Mesodermal cell (in vitro differentiated cells): ENCODE data around the gene KISS1R.

ENCODE experiments used
- H3K27ac ChIP-seq: 2 replicates; pipeline ENCODE4 v1.7.0; 2013; ENCODE audit warnings: mild to moderate bottlenecking, low read depth, low read length, moderate library complexity; ENCODE audit not compliant: severe bottlenecking
- H3K36me3 ChIP-seq: 2 replicates; pipeline ENCODE4 v1.7.1; 2013; ENCODE audit warnings: mild to moderate bottlenecking, low read length, moderate library complexity; ENCODE audit not compliant: control insufficient read depth, insufficient read depth
- H3K4me1 ChIP-seq: one replicate; pipeline ENCODE4 v1.7.1; 2013; ENCODE audit warnings: mild to moderate bottlenecking, low read length; ENCODE audit not compliant: insufficient read depth, control insufficient read depth, poor library complexity, severe bottlenecking
- H3K4me3 ChIP-seq: 2 replicates; pipeline ENCODE4 v1.7.0; 2013; ENCODE audit warnings: low read length, control low read depth, mild to moderate bottlenecking; ENCODE audit not compliant: insufficient read depth, poor library complexity, severe bottlenecking; ENCODE audit errors: extremely low read depth
- H3K9me3 ChIP-seq: 2 replicates; pipeline ENCODE4 v1.7.1; 2013; ENCODE audit warnings: mild to moderate bottlenecking, low read length, moderate library complexity; ENCODE audit not compliant: control insufficient read depth
- WGBS, 2 experiments: methylation state at CpG; one replicate each; pipeline ENCODE4 v1.1.5; 2013; ENCODE audit warnings: missing lambda C conversion rate in 2 of 2; ENCODE audit not compliant: insufficient coverage in 2 of 2; 5-methylcytosine and 5-hydroxymethylcytosine counted together

Gene KISS1R

DNA sequence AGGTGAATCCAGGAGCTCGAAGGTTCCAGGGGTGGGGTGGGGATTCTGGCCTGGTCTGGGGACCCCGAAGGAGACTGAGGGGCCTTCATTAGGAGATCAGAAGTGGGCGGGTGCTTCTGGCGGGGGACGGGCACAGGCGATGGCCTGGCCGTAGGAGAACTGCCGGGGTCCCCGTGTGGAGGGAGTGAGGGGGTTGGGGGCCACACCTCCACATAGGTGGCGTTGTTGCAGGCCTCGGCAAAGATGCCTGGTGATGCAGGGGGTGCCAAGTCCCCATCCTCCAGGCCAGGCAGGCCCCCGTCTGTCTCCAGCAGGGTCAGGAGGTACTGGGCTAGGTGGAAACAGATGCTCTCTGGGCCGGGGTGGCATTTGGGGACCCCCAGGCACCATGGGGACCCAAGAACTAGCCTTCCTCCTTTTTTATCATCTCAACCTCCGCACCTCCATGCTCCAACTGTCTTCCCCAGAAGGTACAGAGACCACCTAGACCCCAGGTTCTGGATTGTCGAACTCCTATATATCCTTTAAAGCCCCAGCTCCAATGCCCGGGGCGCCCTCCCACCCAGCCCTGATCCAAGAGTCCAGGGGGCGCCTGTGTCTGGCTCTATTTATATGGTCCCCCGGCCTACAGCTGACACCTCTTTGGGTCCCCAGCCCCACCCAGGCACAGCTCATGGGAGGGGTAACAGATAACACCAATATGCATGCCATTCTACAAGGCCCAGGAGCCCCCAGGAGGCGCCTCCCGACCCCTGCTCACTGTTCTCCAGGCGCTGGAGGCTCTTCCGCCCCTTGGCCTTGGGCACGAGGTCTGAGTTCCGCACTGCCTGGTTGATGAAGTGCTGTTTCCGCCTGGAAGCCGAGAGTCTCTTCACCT, 15.7 kb upstream of the KISS1R start:
- H3K4me3 ChIP-seq, result no peak overlapping the region
- WGBS, 2 experiments, result 90 to 96% methylated on average over 19 to 25 of the region's 27 CpGs
- H3K27ac ChIP-seq, result no peak overlapping the region
- H3K4me1 ChIP-seq, result no peaks in the 10 kb centered on the region
- peaks cover 55% of the 10 kb centered on the region for H3K36me3 ChIP-seq
- no peaks in the 10 kb centered on the region for H3K9me3 ChIP-seq

DNA sequence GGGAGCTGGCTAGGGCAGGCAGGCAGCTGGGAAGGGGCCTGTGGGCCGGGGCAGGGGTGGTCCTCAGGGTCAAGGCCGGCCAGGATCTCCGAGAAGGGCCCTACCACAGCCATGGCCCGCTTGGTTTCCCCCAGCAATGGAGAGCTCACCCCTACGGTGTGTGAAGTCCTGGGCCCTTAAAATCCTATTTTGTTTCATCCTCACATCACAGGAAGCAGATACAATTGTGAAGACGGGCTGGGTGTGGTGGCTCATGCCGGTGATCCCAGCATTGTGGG, 15.1 kb upstream of the KISS1R start:
- WGBS, 2 experiments, result 91 to 98% methylated on average over 5 to 6 of the region's 7 CpGs

DNA sequence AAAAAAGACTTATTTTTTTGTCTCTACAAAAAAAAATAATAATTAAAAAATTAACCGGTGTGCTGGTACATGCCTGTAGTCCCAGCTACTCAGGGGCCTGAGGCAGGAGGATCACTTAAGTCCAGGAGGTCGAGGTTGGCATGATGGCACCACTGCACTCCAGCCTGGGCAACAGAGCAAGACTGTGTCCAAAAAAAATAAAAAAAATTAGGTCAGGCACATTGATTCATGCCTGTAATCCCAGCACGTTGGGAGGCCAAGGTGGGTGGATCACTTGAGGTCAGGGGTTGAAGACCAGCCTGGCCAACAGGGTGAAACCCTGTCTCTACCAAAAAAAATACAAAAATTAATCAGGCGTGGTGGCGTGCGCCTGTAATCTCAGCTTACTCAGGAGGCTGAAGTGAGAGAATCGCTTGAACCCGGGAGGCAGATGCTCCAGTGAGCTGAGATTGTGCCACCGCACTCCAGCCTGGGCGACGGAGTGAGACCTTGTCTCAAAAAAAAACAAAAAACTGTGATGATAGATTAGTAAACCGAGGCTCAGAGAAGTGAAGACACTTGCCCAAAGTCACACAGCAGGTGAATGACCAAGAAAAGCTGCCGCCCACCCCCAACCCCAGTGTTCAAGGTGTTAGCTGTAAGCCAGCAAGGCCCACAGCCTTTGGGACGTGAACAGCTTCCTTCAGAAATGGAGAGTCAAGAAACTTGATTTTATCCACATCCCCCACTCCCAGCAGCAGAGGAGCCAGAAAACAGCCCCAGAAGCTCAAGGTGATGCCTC, 14.5 kb upstream of the KISS1R start:
- H3K36me3 ChIP-seq, result peaks cover 43% of the 10 kb centered on the region
- 92 to 95% methylated on average over 10 to 13 of the region's 14 CpGs for WGBS, 2 experiments
- no peak overlapping the region for H3K4me3 ChIP-seq
- H3K9me3 ChIP-seq, result no peaks in the 10 kb centered on the region
- H3K27ac ChIP-seq, result no peak overlapping the region
- H3K4me1 ChIP-seq, result no peaks in the 10 kb centered on the region

More for the DNA sequence above, 15.1 kb upstream of the KISS1R start:
- H3K4me1 ChIP-seq, result no peaks in the 10 kb centered on the region
- H3K27ac ChIP-seq, result no peak overlapping the region
- no peak overlapping the region for H3K4me3 ChIP-seq
- H3K36me3 ChIP-seq, result peaks cover 49% of the 10 kb centered on the region
- H3K9me3 ChIP-seq, result no peaks in the 10 kb centered on the region

DNA sequence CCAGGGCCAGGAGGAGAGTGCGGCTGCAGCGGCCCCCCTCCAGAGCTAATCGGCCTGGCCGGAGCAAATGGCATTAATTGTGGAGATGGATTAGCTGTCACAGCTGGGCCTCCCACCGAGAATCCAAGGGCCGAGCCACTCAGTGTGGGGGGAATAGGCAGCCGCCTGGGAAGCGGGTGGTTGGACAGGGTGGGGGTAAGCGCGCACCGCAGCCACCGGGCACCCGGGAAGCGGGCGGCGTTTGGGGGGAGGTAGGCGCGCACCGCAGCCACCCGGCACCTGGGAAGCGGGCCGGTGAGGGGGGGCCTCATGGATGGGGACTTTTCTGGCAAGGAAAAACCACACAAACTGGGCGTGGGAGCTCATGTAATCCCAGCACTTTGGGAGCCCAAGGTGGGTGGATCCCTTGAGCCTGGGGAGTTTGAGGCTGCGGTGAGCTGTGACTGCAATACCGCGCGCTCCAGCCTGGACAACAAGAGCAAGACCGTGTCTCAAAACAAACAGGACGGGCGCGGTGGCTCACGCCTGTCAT, 13.8 kb upstream of the KISS1R start:
- Histone ChIP-seq H3K27ac (no peak overlapping the region), H3K36me3 (peaks cover 41% of the 10 kb centered on the region), H3K9me3 (no peaks in the 10 kb centered on the region), H3K4me1 (no peaks in the 10 kb centered on the region), H3K4me3 (no peak overlapping the region)
- 73 to 89% methylated on average over 24 to 28 of the region's 32 CpGs for WGBS, 2 experiments

DNA sequence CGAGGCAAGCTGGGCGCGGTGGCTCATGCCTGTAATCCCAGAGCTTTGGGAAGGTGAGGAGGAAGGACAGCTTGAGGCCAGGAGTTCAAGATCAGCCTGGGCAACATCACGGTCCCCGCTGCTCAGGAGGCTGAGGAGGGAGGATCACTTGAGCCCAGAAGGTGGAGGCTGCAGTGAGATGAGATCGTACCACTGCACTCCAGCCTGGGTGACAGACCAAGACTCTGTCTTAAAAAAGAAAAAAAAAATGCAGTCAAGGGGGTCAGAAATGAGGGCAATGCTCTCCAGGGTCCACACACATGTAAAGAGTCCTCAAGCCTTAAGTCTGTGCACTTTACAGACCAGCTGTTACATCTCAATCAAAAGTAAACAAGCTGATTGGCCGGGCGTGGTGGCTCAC, 12.6 kb upstream of the KISS1R start:
- Histone ChIP-seq H3K9me3 (no peaks in the 10 kb centered on the region), H3K27ac (no peak overlapping the region), H3K36me3 (peaks cover 30% of the 10 kb centered on the region), H3K4me3 (no peak overlapping the region), H3K4me1 (peaks cover 7% of the 10 kb centered on the region)
- 96 to 98% methylated on average over 6 to 8 of the region's 8 CpGs for WGBS, 2 experiments

DNA sequence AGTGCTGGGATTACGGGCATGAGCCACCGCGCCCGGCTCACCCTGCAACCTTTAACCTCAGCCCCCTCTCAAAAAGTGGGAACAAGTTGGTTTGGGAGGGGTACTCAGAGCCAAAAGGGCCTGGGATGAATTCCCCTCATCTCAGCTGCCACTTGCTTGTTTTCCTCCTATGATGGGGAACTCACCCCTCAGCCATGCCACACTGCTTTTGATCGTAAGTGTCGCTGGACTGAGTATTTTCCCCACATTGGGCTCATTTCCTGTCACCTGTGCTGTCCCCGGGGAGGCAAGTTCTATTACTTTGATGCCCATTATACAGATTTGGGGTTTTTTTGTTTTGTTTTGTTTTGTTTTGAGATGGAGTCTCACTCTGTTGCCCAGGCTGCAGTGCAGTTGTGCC, 10.7 kb upstream of the KISS1R start:
- peaks cover 24% of the 10 kb centered on the region for H3K36me3 ChIP-seq
- H3K4me3 ChIP-seq, result no peak overlapping the region
- H3K27ac ChIP-seq, result no peak overlapping the region
- H3K4me1 ChIP-seq, result peaks cover 7% of the 10 kb centered on the region
- WGBS, 2 experiments, result 98 to 100% methylated on average over 1 to 7 of the region's 7 CpGs
- H3K9me3 ChIP-seq, result no peaks in the 10 kb centered on the region

DNA sequence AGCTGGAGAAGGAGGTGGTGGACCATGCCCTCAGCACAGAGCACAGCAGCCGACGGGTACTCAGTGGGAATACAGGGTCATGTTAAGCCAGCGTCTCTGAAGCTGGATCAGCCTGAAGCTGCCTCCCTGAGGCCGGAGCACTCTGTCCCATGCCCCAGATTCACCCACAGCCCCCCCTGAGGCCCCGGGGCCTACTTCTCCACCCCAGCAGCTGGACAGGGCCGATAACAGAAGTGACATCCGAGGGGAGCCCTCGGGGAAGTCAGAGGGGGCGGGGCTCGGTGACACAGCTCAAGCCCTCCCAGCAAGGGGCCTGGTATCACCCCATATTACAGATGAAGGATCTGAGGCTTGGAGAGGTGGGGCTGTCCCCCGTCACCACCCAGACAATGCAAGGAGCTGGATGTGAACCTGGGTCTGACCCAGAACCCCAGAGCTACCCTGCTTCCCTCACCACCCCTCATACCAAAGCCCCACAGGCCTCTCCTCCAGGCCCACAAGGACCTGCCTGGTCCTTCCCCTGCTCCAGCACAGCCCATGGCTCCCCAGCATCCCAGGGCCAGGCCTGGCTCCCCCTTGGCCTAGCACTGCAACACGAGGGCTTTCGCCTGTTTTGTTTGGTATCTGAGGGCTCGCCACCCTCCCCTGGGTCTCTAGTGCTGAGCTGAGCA, 9.8 kb upstream of the KISS1R start:
- Histone ChIP-seq H3K36me3 (peaks cover 16% of the 10 kb centered on the region), H3K4me1 (peaks cover 7% of the 10 kb centered on the region), H3K4me3 (no peak overlapping the region), H3K9me3 (no peaks in the 10 kb centered on the region), H3K27ac (no peak overlapping the region)
- 89 to 94% methylated on average over 9 to 13 of the region's 14 CpGs for WGBS, 2 experiments

DNA sequence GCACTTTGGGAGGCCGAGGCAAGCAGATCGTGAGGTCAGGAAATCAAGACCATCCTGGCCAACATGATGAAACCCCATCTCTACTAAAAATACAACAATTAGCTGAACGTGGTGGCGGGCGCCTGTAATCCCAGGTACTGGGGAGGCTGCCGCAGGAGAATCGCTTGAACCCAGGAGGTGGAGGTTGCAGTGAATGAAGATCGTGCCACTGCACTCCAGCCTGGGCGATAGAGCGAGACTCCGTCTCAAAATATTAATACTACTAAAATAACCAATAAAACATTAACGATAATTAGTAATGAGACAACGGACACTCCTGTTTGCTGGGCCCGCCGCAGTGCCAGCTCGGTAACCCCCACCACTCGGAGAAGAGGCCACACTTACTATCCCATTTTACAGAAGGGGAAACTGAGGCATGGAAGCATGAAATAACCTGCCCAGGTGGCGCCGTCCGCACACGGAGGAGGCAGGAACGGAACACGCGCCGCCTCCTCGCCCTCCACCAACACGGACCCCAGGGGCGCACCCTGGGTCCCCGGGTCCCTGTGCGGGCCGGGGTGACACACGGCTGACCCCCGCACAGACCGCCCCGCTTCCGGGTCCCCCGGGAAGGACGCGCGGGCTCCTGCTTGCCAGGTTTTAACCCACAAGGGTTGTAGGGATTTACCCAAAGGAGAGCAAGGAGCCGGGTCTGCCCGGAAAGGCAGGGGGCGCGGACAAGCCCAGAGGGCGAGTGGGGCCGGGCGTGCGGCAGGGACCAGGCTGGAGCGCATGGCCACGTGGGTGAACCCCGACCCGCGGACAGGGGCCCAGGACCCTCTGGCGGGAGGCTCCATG, 5.7 kb upstream of the KISS1R start:
- peaks cover 7% of the 10 kb centered on the region for H3K4me1 ChIP-seq
- H3K9me3 ChIP-seq, result no peaks in the 10 kb centered on the region
- H3K36me3 ChIP-seq, result peaks cover 7% of the 10 kb centered on the region
- no peak overlapping the region for H3K27ac ChIP-seq
- H3K4me3 ChIP-seq, result no peak overlapping the region
- WGBS, 2 experiments, result 97 to 99% methylated on average over 37 to 39 of the region's 54 CpGs

DNA sequence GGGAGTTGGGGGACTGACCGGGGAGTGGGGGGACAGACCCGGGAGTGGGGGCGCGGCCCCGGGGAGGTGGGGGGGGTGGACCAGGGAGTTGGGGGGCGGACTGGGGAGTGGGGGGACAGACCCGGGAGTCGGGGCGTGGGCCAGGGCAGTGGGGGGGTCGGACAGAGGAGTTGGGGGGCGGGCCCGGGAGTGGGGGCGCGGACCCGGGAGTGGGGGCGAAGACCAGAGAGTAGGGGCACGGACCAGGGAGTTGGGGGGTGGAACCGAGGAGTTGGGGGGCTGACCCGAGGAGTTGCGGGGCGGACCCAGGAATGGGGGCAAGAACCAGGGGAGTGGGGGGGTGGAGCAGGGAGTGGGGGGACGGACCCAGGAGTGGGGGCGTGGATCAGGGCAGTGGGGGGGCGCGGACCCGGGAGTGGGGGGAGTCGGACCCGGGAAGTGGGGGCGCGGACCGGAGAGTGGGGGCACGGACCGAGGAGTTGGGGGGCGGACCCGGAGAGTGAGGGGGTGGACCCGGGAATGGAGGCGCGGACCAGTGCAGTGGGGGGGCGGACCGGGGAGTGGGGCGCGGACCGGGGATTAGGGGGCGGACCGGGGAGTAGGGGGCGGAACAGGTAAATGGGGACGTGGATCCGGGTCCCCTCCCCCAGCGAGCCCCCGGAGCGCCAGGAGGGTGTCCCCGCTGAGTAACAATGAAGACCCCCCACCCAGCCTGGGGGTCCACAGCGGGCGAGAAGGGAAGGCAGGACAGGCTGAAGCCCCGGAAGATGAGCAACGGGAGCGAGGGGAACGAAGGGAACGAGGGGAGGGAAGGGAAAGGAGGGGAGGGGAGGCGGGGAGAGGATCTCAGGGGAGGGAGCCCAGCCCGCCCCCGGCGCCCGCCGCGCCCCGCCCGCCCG, 4.7 kb upstream of the KISS1R start:
- Histone ChIP-seq H3K4me1 (peaks cover 7% of the 10 kb centered on the region), H3K36me3 (peaks cover 7% of the 10 kb centered on the region), H3K9me3 (no peaks in the 10 kb centered on the region), H3K27ac (peak overlapping the region; percentile 41), H3K4me3 (peak overlapping the region; percentile 86)
- 33% methylated on average over 16 of the region's 69 CpGs; no CpG with 5 or more reads in 1 of the 2 experiments for WGBS, 2 experiments
